HepG2 (cell line): Measurements from ENCODE around the gene MARK2. TPM values are rescaled to one million over a fixed set of nuclear protein-coding genes. Genes with fewer than 3 reads are reported as not detected.

Experiments used
- ATAC-seq: fragments of 200-7000 bp; cut with Tn5 transposase; 3 replicates; pipeline ENCODE4 v1.9.1; 2020; ENCODE audit warnings: mild to moderate bottlenecking, moderate library complexity
- BruUV-seq: library from RNA; stranded (reverse); fragments of 400-500 nt; replicated peaks from 2 replicates; lab custom pipeline; 2021; lab: Mats Ljungman, UMichigan
- CTCF ChIA-PET: fragments of 300-600 bp; formaldehyde crosslinking; extraction: SDS; loops from one replicate; lab custom pipeline; 2021; ENCODE audit warnings: low total read pairs, inconsistent platforms, low intra/inter-chr PET ratio; lab: Yijun Ruan, JAX
- POLR2A ChIA-PET: fragments of 350-600 bp; sonication (Branson Sonifier 250); formaldehyde crosslinking; loops from one replicate; lab custom pipeline; 2020; ENCODE audit warnings: antibody characterized with exemption, inconsistent platforms; lab: Yijun Ruan, JAX
- DNase-seq: peaks from one replicate; pipeline ENCODE4 v3.0.0-alpha.2; 2015; ENCODE audit warnings: low spot score
- FAIRE-seq: peaks from 3 replicates; lab custom pipeline; 2011; peaks lifted over from hg19 to GRCh38; lab: Jason Lieb, UNC
- H2AFZ ChIP-seq: one replicate; pipeline ENCODE4 v1.6.1; 2011; ENCODE audit warnings: low read length, inconsistent platforms
- H3K27ac ChIP-seq: fragments of 300-600 bp; 3 replicates; pipeline ENCODE4 v1.8.0; 2011; ENCODE audit warnings: mixed run types, mild to moderate bottlenecking, mixed read lengths, low read length, inconsistent platforms; ENCODE audit not compliant: insufficient read depth; ENCODE audit errors: extremely low read length
- H3K27me3 ChIP-seq, 2 experiments: fragments of 200-600 bp in 1 of 2; 2 replicates in 1 of 2; 3 replicates in 1 of 2; pipeline versions ENCODE4 v1.6.0 to v1.8.0; 2011; ENCODE audit warnings: low read length in 2 of 2, mild to moderate bottlenecking in 2 of 2, moderate library complexity in 2 of 2, inconsistent platforms in 1 of 2; ENCODE audit not compliant: insufficient read depth in 2 of 2, control insufficient read depth in 1 of 2
- H3K36me3 ChIP-seq, 2 experiments: fragments of 200-600 bp in 1 of 2; replicated peaks in 1 of 2; 2 replicates in 1 of 2; 3 replicates in 1 of 2; pipeline versions ENCODE4 v1.5.1 to v1.8.0; 2011; ENCODE audit warnings: low read length in 2 of 2, inconsistent platforms in 1 of 2; ENCODE audit not compliant: insufficient read depth in 2 of 2, control insufficient read depth in 1 of 2
- H3K4me1 ChIP-seq: 2 replicates; pipeline ENCODE4 v1.5.1; 2012; ENCODE audit warnings: low read length, inconsistent platforms; ENCODE audit not compliant: insufficient read depth
- H3K4me2 ChIP-seq: 2 replicates; pipeline ENCODE4 v1.6.0; 2011; ENCODE audit warnings: low read depth, low read length, inconsistent platforms
- H3K4me3 ChIP-seq, 3 experiments: fragments of 200-600 bp in 1 of 3; sonication (generic), shearing (Covaris generic) in 1 of 3; replicated peaks in 1 of 3; 2 replicates each; pipeline ENCODE4 v1.5.1; 2011 to 2016; ENCODE audit warnings: low read length in 3 of 3, inconsistent platforms in 2 of 3, low read depth in 2 of 3, mild to moderate bottlenecking in 2 of 3, control low read depth in 1 of 3, mixed read lengths in 1 of 3; ENCODE audit not compliant: insufficient read depth in 1 of 3
- H3K79me2 ChIP-seq: one replicate; pipeline ENCODE4 v1.6.1; 2011; ENCODE audit warnings: low read length, inconsistent platforms; ENCODE audit not compliant: insufficient read depth
- H3K9ac ChIP-seq: 2 replicates; pipeline ENCODE4 v1.6.0; 2011; ENCODE audit warnings: mild to moderate bottlenecking, low read depth, low read length, inconsistent platforms; ENCODE audit not compliant: insufficient read depth
- H3K9me3 ChIP-seq: 2 replicates; pipeline ENCODE4 v1.5.1; 2012; ENCODE audit warnings: mild to moderate bottlenecking, low read length
- H4K20me1 ChIP-seq: 2 replicates; pipeline ENCODE4 v1.6.0; 2011; ENCODE audit warnings: inconsistent platforms, mild to moderate bottlenecking, low read length, moderate library complexity; ENCODE audit not compliant: insufficient read depth
- ATF6 ChIP-seq: sonication (generic); formaldehyde crosslinking; conservative IDR thresholded peaks from 2 replicates; pipeline ENCODE4 v1.4.0; 2020; ENCODE audit warnings: missing genetic modification reagents
- BCL6 ChIP-seq: IDR thresholded peaks from 2 replicates; pipeline ENCODE4 v1.6.1; 2016; ENCODE audit warnings: missing genetic modification reagents, missing compliant biosample characterization
- CBX1 ChIP-seq: IDR thresholded peaks from one replicate; pipeline ENCODE4 v1.6.1; 2016; ENCODE audit warnings: antibody characterized with exemption, low read depth
- FOXA3 ChIP-seq: IDR thresholded peaks from 2 replicates; pipeline ENCODE4 v1.6.1; 2016; ENCODE audit warnings: missing genetic modification reagents, missing compliant biosample characterization
- LBX2 ChIP-seq: sonication (generic); formaldehyde crosslinking; IDR thresholded peaks from 2 replicates; pipeline ENCODE4 v1.5.0; 2020; ENCODE audit warnings: missing genetic modification reagents, mild to moderate bottlenecking, borderline replicate concordance
- MIER2 ChIP-seq: IDR thresholded peaks from 2 replicates; pipeline ENCODE4 v1.6.1; 2016; ENCODE audit warnings: missing biosample characterization, missing genetic modification reagents
- TRAFD1 ChIP-seq: sonication (generic); formaldehyde crosslinking; IDR thresholded peaks from 2 replicates; pipeline ENCODE4 v1.5.1; 2020; ENCODE audit warnings: missing genetic modification reagents, mild to moderate bottlenecking, borderline replicate concordance
- ZNF20 ChIP-seq: sonication (generic); formaldehyde crosslinking; IDR thresholded peaks from 2 replicates; pipeline ENCODE4 v1.4.0; 2020; ENCODE audit warnings: mild to moderate bottlenecking, moderate library complexity, missing genetic modification reagents
- ZNF616 ChIP-seq: sonication (generic); formaldehyde crosslinking; IDR thresholded peaks from 2 replicates; pipeline ENCODE4 v1.5.0; 2020; ENCODE audit warnings: low read depth, mild to moderate bottlenecking, missing genetic modification reagents
- WGBS: methylation state at CpG from one replicate; pipeline ENCODE4 v1.1.6; 2017; ENCODE audit warnings: low lambda C conversion rate; 5-methylcytosine and 5-hydroxymethylcytosine counted together
- in situ Hi-C: cut with HindIII; loops from 2 replicates; pipeline ENCODE4 v1.10.0; 2017; ENCODE audit warnings: low pct_unique_long_range_greater_than_20kb; ENCODE audit not compliant: extremely low pct_ligation_motif_present
- intact Hi-C: fragments of 100-400 bp; cut with micrococcal nuclease; formaldehyde crosslinking; loops from one replicate; pipeline ENCODE4 v1.10.0; 2022; ENCODE audit not compliant: unreplicated experiment
- polyA plus RNA-seq, 8 experiments: library from polyadenylated mRNA; depleted of rRNA in 3 of 8; stranded (reverse) in 7 of 8; unstranded in 1 of 8; fragments of >200 nt; fragmentation: Illumina TruSeq in 4 of 8; extraction: Trizol in 4 of 8; gene quantifications; 2 replicates each; pipeline versions ENCODE4 v1.2.1 to v1.2.3, GENCODE V29; 2011 to 2016; ENCODE audit warnings: low read depth in 4 of 8, missing spikeins in 1 of 8, mixed read lengths in 1 of 8; ENCODE audit not compliant: insufficient read depth in 1 of 8
- total RNA-seq, 5 experiments: library from RNA; depleted of rRNA; stranded (reverse); fragments of >200 nt; fragmentation: Illumina TruSeq; extraction: Trizol; gene quantifications; 2 replicates each; pipeline ENCODE4 v1.2.3, GENCODE V29; 2016; ENCODE audit warnings: low read depth in 1 of 5

The MARK2 gene
- total and polyA plus RNA-seq, 2 of the 13 experiments (the other 11 are each of a cell fraction or from before 2014, with no cell fraction given): 13.5 to 13.9 TPM

- no peak for FAIRE-seq
Measured at GRCh38 chr11:63897459-63898146, 58.7 kb downstream of the MARK2 start.

More at GRCh38 chr11:63897459-63898146, 58.7 kb downstream of the MARK2 start:
- TF ChIP-seq ATF6 (CRISPR knock-in tag) (no peak), ZNF20 (CRISPR knock-in tag) (no peak), TRAFD1 (no peak), LBX2 (CRISPR knock-in tag) (no peak), BCL6 (no peak), MIER2 (no peak), ZNF616 (no peak), FOXA3 (no peak), CBX1 (no peak)
- Histone ChIP-seq H3K27ac (no peak overlapping the region), H4K20me1 (no peaks in the 10 kb centered on the region), H3K4me3 (no peak overlapping the region), H3K9ac (no peak overlapping the region), H3K27me3 (no peaks in the 10 kb centered on the region; a peak in 1 of 5 replicates), H3K9me3 (no peaks in the 10 kb centered on the region), H3K4me2 (no peak overlapping the region), H2AFZ (no peak overlapping the region), H3K4me1 (no peaks in the 10 kb centered on the region), H3K79me2 (peaks cover 12% of the 10 kb centered on the region), H3K36me3 (peaks cover 42 to 80% of the 10 kb centered on the region in 2 experiments)
- ATAC-seq (no peak), DNase-seq (no peak)
- in situ Hi-C loops (no loop called here), intact Hi-C loops (no loop called here)
- CTCF ChIA-PET: no interaction called here
- BruUV-seq: no TSS peak
- 98% methylated on average over 10 of the region's 10 CpGs for WGBS
- POLR2A ChIA-PET: no interaction called here
